HUDEP-2 (cell line): ENCODE data around the gene CCKAR.

Experiments used
- DNase-seq, 76 experiments: peaks; one replicate each; lab custom pipeline; 2025; ENCODE audit not compliant: unreplicated experiment in 76 of 76; lab: John Stamatoyannopoulos, UW

Gene CCKAR

DNA sequence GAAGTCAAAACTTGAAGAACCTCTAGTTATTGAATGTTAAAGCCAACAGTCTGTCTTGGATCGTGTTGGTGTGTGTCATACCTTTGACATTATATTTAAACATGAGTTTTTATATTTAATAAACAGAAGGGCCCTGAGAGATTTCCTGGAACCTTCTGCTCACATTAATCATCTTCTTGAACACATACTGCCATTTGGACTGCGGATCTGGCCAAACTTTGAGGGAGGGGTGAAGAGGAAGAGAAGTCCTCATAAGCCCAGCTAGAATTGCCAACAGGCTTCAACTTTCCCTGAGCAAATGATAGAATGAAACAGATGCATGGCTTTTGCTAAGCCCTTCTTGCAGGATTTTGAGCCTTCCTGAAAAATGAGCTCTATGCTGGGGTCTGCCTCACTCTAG is 27.4 kb downstream of the CCKAR start:
- DNase-seq, result no peak

DNA sequence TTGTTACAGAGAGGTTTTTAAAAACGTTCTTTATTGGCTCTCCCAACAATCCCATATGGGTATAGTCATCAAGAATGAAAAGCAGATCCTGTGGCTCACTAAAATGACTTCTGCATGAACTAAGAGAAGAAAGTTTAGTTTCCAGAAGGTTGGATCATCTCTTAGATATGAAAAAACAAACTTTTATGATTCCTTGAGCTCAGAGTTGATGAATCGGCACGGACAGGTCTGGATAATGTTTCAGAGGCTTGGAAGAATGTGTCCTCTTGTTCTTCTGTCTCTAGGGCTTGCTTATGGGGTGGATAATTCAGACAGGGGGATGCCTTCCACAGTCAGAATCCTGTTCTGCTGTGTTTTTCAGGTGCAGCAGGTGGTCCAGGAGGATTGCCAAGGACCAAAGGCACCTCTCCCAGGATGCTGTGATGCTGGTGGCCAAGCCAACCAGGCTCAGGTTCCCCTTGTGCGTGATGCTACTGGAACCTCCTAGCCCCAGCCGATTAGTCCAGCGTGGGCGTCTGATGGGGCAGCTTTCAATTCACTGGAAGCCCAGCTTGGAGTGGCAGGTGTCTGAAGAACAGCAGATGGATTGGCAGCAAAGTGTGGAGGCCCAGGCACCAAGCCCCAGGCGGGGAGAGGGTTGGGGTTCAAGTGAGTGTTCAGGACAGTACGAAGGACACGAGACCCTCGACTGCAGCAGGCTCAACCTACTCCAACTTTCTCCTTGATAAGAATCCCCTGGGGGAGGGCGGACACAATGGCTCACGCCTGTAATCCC is 30.3 kb downstream of the CCKAR start:
- no peak for DNase-seq

DNA sequence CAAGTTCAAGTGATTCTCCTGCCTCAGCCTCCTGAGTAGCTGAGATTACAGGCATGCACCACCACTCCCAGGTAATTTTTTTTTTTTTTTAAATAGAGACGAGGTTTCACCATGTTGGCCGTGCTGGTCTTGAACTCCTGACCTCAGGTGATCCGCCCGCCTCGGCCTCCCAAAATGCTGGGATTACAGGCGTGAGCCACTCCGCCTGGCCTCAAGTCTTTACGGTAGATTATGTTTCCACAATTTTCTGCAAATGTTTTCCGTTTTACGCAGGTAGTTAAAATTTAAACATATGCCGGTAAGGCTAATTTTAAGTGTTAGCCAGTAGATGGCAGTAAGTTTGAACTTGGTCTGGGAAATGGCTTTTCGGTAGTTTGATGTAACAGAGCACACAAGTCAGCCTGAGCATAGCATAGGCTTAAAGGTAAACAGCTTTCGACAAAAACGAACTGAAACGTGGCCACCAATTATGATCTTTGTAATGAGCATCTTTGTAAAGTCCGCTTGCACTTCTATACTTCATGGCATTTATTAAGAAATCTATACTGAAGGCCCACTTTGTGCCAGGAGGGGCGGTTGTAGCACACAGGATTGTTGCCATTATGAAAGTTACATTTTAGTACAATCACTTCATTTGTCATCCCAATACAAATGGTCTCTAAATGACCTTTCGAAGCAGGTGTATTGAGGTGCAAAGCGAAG is 31.1 kb downstream of the CCKAR start:
- peak in 9 of 76 experiments; percentile 4 to 39 (median 14) for DNase-seq

DNA sequence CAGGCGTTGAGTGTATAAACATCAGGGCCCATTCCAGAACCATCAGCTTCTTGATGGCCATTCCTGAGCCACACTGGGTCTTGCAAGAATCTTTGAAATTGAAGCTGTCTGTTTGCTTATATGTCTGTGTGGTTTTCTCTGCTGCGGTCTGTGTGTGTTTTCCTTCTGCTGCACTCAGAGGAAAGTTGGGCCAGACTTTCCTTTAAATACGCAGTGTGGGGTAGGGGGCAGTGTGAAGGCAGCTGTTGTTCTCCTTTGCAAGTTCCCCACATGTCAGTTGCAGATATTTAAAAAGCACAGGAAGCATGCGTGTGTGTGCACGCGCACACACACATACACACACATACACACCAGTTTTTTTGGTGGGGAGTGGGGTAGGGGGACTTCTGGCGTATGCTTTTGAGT is 32.1 kb downstream of the CCKAR start:
- no peak for DNase-seq

DNA sequence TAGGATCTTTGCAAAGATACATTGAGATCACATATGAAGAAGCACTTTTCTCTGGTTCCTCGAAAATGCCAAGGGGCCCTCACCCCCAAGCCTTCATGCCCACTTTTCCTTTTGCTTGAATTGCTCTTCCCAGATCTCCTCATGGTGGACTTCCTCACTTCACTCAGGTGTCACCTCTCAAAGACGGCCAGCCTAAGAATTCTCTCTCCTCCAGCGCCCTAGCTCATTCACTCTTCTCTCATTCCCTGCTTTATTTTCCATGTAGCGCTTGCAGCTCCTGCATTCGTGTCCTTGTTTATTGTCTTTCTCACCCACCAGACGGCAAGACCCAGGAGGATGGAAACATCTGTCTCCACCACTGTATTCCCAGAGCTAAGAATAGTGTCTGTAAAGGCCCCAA is 32.9 kb downstream of the CCKAR start:
- DNase-seq, result no peak

DNA sequence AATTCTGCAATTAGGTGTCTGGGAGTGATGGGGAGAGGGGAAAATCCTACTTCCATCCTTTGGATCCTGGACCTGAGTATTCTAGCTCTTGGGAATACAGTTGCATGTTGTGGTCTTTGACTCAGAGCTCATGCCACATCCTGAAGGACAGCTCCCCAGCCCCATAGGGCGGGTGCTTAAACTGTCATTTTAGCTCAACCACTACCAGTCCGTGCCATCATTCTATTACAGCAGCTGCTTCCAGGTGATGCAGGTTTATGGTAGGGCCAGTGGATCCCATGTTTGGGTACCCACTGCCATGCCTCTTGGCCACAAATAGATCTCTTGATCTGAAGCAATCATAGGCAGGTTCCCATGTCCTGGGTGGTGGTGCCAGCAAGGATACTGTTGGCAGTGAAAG is 34.7 kb downstream of the CCKAR start:
- no peak for DNase-seq

DNA sequence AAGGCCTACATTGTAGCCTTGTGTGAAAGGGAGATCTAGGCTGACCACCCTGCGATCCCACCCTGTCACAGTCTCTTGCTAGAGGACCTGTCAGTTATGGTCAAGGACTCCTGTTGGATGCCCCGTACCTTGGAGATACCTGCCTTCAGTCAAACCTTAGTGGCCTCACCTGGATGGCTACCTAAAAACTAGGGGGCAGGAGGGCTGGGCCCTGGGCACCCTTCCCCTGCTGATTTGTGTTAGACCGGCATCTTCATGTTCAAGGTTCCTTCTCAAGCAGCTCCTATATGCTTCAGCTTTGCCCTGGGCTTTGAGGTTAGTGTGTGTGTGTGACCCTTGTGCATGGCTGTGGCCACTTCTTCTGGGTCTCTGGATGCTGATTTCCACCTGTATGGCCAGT is 35.3 kb downstream of the CCKAR start:
- DNase-seq, result no peak

DNA sequence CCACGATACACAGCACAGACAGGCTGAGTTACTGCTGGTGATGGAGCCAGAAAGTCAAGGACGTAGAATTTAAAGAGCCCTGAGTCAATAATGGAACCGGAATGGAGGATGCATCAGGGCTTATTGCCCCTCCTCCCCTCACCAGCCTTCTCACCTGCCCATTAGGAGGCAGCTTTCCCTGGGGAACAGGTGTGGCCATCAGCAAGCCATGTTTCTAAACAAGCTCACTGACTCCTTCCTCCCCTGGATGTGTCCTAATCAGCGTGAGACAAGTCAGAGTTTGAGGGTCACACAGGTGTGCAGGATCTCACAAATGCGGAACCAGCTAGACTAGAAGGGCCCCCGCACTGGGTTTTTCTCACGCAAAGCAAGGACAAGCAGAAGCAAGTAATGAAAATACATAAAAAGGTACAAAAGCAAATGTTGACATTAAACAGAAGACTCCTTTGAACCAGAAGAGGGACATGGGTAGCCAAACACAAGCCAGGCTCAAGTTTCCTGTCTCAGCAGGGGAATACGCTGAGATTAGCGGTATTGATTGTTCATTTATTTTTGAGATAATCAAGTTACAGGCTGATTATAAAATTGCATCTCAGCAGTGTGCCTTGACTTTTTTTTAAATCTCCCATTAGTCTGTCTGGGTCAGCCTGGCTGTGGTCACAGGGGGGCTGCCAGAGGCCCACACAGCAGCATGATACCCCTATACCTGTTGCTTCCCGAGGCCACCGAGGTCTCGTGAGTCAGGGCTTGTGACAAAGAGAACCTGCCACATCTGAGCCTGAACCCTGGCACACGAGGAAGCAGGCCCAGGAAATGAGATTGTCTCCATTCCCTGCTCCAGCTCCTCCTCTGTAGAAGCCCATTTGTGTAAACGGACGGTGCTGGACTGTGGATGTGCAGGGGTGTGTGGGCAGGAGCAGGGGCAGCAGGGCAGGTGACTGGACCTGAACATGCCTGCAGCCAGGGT is 37.4 kb downstream of the CCKAR start:
- DNase-seq, result no peak

DNA sequence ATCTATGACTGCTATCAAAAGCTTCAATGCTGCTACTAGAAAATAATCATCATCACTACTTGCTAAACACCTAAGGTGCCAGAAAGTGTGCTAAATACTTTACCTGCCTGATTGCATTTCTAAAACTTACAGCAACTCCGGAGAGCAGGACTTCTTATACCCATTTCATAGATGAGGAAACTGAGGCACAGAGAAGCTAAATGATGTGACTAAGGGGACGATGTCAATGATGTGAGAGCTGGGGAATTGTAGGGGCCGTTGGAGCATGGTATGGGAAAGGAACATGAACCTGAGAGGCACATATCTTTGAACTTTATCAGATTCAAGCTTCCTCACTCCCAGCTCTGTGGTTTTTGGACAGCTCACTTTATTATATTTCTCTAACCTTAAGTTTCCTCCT is 38.7 kb downstream of the CCKAR start:
- no peak for DNase-seq

DNA sequence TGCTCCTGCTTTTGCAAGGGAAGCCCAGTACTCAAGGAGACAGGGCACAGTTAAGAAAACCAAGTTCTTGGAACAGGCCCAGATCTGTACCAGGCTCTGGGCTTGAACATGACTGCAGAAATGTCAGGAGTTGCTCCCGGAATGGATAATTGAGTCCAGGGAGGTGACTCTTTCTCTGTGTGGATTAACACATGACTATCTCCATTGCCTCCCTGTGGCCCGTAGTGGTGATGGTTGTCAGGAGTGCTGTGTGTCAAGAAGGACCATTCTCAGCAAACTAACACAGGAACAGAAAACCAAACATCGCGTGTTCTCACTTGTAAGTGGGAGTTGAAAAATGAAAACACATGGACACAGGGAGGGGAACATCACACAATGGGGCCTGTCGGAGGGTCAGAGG is 39.9 kb downstream of the CCKAR start:
- DNase-seq, result no peak

DNA sequence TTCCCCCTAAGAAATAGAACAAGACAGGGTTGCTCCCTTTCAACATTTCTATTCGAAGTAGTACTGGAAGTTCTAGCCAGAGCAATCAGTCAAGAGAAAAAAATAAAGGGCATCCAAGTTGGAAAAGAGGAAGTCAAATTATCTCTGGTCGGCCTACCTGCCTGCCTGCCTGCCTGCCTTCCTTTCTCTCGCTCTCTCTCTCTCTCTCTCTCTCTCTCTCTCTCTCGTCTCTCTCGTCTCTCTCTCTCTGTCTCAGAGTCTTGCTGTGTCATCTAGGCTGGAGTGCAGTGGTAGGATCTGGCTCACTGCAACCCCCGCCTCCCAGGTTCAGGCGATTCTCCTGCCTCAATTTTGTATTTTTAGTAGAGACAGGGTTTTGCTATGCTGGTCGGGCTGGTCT is 42.9 kb downstream of the CCKAR start:
- no peak for DNase-seq

DNA sequence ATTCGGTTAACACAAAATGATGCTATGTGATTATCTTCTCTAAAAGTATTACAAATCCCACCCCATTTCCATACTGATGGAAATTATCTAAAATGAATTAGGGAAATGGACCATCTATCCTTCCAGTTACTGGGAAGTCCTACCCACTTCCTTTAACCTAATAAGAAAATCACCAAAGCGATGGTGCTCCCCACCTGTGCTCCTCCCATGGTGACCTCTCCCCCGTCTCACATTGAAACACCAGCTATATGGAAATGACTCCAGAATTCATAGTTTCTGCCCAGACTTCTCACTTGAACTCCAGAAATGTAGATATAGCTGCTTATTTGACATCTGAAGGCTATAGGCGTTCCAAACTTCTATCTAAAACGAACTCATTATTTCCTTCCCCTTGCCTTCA is 48.5 kb downstream of the CCKAR start:
- DNase-seq, result no peak

DNA sequence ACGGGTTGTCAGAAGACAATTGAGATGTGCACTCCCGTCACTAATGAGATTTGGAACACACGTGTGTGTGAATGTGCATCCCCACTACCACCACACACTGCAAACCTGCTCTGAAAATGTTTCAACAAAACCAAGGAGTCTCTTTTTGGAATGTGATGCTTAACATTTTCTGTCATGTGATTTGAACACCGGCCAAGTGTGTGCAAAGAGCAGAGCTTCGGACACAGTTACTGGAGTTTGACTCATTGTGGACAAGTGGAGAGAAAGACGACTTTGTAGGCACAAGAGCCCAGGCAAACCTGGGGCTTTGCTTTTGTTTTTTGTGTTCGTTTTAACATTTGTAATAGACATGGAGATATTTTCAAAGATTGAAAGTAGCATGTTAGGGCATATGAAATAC is 49.2 kb downstream of the CCKAR start:
- DNase-seq, result no peak

DNA sequence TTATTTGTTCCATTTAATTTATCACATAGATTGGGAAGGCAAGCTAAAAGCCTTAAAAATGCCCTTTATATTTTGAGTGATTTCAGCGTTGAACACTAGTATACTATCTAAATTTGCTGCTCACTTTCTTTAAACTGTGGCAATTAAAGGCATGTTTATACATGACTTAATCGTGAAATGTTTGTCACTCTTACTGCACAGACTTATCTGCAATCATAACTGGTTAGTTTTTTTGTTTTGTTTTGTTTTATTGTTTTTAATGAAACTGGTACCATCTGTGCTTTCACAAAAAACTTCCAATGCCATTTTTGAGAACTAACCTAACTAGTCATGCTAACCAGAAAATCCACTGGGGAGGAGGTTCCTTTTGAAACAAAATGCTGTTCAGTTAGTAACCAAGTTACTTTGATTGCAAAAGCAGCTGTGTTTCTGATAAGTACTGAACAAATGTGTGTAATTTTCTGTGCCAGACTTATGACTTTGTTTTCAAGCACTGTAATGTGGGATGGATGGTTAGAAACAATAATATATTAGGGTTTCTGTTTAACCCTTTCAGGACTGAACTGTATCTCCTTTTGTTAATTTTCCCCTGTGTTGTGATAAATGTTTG is 56.1 kb downstream of the CCKAR start:
- no peak for DNase-seq

DNA sequence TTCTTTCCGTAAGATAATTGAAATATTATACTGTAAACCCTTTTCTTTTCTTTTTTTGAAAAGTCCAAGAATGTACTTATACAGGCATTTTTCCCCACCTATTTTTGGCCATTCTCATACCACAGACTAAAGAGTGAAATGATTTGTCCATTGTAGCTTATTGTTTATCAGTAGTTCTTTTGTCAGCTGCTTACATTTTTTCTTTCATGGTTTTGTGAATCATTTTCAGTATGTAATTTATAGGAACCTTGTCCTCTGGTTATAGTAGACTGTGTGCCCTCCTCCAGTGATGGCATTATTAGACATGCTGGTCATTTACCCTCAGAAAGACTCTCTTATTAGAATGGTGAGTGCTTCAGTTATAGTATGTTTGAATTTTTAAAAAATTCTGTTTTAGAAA is 56.7 kb downstream of the CCKAR start:
- DNase-seq, result no peak

DNA sequence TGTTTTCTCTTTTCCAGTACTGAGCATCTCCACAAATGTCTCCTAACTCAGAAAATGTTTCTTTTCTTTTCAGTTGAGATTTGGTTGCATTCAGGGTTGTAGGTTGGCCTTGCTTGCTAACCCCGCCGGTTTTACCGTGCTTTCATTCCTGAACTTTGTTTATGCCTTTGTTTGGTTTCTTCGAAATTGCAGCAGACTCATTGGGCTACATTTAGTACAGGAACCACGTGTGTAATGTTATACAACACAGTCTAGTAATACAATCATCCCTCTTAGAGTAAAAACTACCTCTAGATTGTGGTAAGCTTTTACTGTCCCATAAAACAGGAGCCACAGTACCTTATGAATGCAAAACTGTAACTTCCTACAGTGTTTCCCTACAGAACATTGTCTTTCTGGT is 57.9 kb downstream of the CCKAR start:
- DNase-seq, result no peak

DNA sequence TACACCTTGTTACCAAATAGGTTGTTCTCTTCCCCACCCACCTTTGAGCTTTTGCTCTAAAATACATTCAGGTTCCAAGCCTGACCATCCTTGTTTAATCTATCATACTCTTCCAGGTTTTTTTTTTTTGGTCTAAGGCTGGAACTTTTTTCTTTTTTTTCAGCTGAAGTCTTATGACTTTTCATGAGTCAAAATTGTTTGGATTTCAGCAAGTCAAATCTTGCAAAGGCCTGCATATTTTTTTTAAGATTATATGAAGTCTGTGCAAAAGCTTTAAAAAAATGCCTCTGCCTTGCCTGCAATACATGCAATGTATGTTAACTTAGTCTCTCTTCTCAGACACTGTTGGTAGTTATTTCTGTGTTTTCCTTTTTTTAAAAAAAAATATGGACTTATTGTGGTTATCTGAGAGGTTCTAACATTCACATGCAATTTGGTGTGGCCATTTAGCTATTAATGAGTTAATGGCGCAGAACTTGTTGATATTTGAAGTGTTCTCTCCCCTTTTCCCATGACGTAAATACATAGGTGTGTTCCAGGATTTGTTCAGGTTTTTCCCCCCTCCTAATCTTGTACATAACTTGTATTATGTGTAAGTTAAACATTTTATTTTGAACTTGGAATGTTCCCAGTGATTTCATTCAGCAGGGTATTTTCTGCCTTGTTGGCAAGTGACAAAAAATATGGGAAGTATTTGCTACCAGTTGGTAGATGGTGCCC is 58.7 kb downstream of the CCKAR start:
- DNase-seq, result no peak
